ENCODE measurements around the gene KCNK18.
"Not testable (repeated sequence)": the region's sequence is repeated elsewhere in the genome, so short reads cannot be mapped to it uniquely, and the experiment has no call there.

KCNK18 gene

GRCh38 chr10:117170244-117170643 is 27.0 kb upstream of the KCNK18 start:
- no peak for DNase-seq (ENCODE audit: low read depth in 2 of 2)

- DNase-seq (ENCODE audit: low read depth in 2 of 2): peak; percentile 83 to 85
Measured at GRCh38 chr10:117174439-117175214, 22.7 kb upstream of the KCNK18 start.

GRCh38 chr10:117175215-117175900 is 21.9 kb upstream of the KCNK18 start:
- no peak for DNase-seq (ENCODE audit: low read depth in 2 of 2)

GRCh38 chr10:117175901-117176534 is 21.3 kb upstream of the KCNK18 start:
- DNase-seq (ENCODE audit: low read depth in 2 of 2): peak; percentile 71 to 74

- no peak for DNase-seq (ENCODE audit: low read depth in 2 of 2)
Measured at GRCh38 chr10:117178190-117178589, 19.1 kb upstream of the KCNK18 start.

- DNase-seq (ENCODE audit: low read depth in 2 of 2): no peak
Measured at GRCh38 chr10:117184296-117184695, 13.0 kb upstream of the KCNK18 start.

GRCh38 chr10:117184821-117185220 is 12.5 kb upstream of the KCNK18 start:
- no peak for DNase-seq (ENCODE audit: low read depth in 2 of 2)

- DNase-seq (ENCODE audit: low read depth in 2 of 2): not testable (repeated sequence)
Measured at GRCh38 chr10:117185817-117186216, 11.5 kb upstream of the KCNK18 start.

- DNase-seq (ENCODE audit: low read depth in 2 of 2): no peak
Measured at GRCh38 chr10:117186832-117187615, 10.3 kb upstream of the KCNK18 start.

GRCh38 chr10:117188371-117188770 is 8.9 kb upstream of the KCNK18 start:
- DNase-seq (ENCODE audit: low read depth in 2 of 2): no peak

- DNase-seq (ENCODE audit: low read depth in 2 of 2): no peak
Measured at GRCh38 chr10:117189557-117189956, 7.7 kb upstream of the KCNK18 start.

- DNase-seq (ENCODE audit: low read depth in 2 of 2): no peak
Measured at GRCh38 chr10:117198088-117198487, 799 bp downstream of the KCNK18 start.

GRCh38 chr10:117201826-117202225 is 4.5 kb downstream of the KCNK18 start:
- no peak for DNase-seq (ENCODE audit: low read depth in 2 of 2)

GRCh38 chr10:117204316-117204715 is 7.0 kb downstream of the KCNK18 start:
- DNase-seq (ENCODE audit: low read depth in 2 of 2): no peak

GRCh38 chr10:117212176-117212575 is 14.9 kb downstream of the KCNK18 start:
- DNase-seq (ENCODE audit: low read depth in 2 of 2): no peak

GRCh38 chr10:117214401-117214800 is 17.1 kb downstream of the KCNK18 start:
- DNase-seq (ENCODE audit: low read depth in 2 of 2): no peak

GRCh38 chr10:117215079-117215478 is 17.8 kb downstream of the KCNK18 start:
- no peak for DNase-seq (ENCODE audit: low read depth in 2 of 2)

GRCh38 chr10:117216028-117216427 is 18.7 kb downstream of the KCNK18 start:
- no peak for DNase-seq (ENCODE audit: low read depth in 2 of 2)

- peak; percentile 49 to 61 for DNase-seq (ENCODE audit: low read depth in 2 of 2)
Measured at GRCh38 chr10:117216611-117217195, 19.4 kb downstream of the KCNK18 start.

GRCh38 chr10:117217196-117217761 is 20.0 kb downstream of the KCNK18 start:
- DNase-seq (ENCODE audit: low read depth in 2 of 2): no peak

- DNase-seq (ENCODE audit: low read depth in 2 of 2): no peak
Measured at GRCh38 chr10:117218654-117219053, 21.4 kb downstream of the KCNK18 start.
